ENCODE results near the gene APBA1. TPM values are rescaled to one million over a fixed set of nuclear protein-coding genes. Genes with fewer than 3 reads are reported as not detected.

Gene APBA1
- total and polyA plus RNA-seq, 2 of the 8 experiments (the other 6 are each of a cell fraction or from before 2014, with no cell fraction given) = 0.36 to 0.60 TPM

- Histone ChIP-seq H3K27ac (ENCODE audit: low read depth, low read length) (no peak overlapping the region), H2BK20ac (ENCODE audit: low read length) (no peak overlapping the region), H3K9ac (replicated peaks in 1 of 4; ENCODE audit: extremely low read depth in 1 of 4, low read depth in 3 of 4, low read length in 3 of 4) (no peak overlapping the region), H3K56ac (replicated peaks; ENCODE audit: insufficient read length, low read depth, low read length) (no peak overlapping the region), H2AK5ac (ENCODE audit: low read depth, low read length) (no peak overlapping the region), H4K91ac (replicated peaks; ENCODE audit: insufficient read length, low read length) (no peak overlapping the region), H3K23ac (ENCODE audit: insufficient read length) (no peak overlapping the region), H3K9me3 (ENCODE audit: insufficient read depth in 2 of 2, low read depth in 1 of 2, low read length in 1 of 2) (no peaks in the 10 kb centered on the region), H3K79me1 (ENCODE audit: low read depth, low read length) (no peaks in the 10 kb centered on the region), H4K8ac (ENCODE audit: extremely low read depth, insufficient read depth, low read length) (no peak overlapping the region), H4K20me1 (replicated peaks in 1 of 2; ENCODE audit: control insufficient read depth in 1 of 2, insufficient read depth in 2 of 2, low read length in 2 of 2) (no peaks in the 10 kb centered on the region), H3K4me3 (ENCODE audit: extremely low read depth in 1 of 4, insufficient read depth in 2 of 4, low read depth in 3 of 4, low read length in 4 of 4) (no peak overlapping the region), H3K27me3 (replicated peaks in 1 of 4; ENCODE audit: control insufficient read depth in 3 of 4, extremely low read depth in 1 of 4, insufficient read depth in 3 of 4, low read length in 3 of 4) (no peaks in the 10 kb centered on the region), H3K79me2 (ENCODE audit: control insufficient read depth in 1 of 2, insufficient read depth in 2 of 2, low read length in 2 of 2) (no peaks in the 10 kb centered on the region), H4K5ac (ENCODE audit: insufficient read length, low read depth, low read length) (no peak overlapping the region), H3K4ac (replicated peaks; ENCODE audit: insufficient read length, low read depth, low read length) (no peak overlapping the region), H3K4me1 (replicated peaks in 1 of 4; ENCODE audit: control insufficient read depth in 3 of 4, insufficient read depth in 4 of 4, low read length in 3 of 4) (peaks cover 0 to 9% (median 2%) of the 10 kb centered on the region in 4 experiments; a peak in 2 of 7 replicates), H2AFZ (ENCODE audit: low read length) (peak overlapping the region; percentile 88; the same call in 1 of the 2 replicates), H3K14ac (ENCODE audit: insufficient read length) (no peak overlapping the region), H3K18ac (ENCODE audit: extremely low read depth, low read length) (no peak overlapping the region), H2BK15ac (ENCODE audit: low read length) (no peak overlapping the region), H3K4me2 (ENCODE audit: insufficient read depth in 1 of 2, low read depth in 2 of 2, low read length in 2 of 2) (peak overlapping the region in 1 of 2 experiments; percentile 45; a peak in 2 of 4 replicates), H3K23me2 (ENCODE audit: low read depth, low read length) (no peaks in the 10 kb centered on the region), H2BK5ac (ENCODE audit: low read depth, low read length) (no peak overlapping the region), H3K36me3 (ENCODE audit: control insufficient read depth in 2 of 4, insufficient read depth in 4 of 4, low read length in 3 of 4) (no peaks in the 10 kb centered on the region), H2BK120ac (replicated peaks; ENCODE audit: low read depth, low read length) (no peak overlapping the region), H2BK12ac (ENCODE audit: low read depth, low read length) (no peak overlapping the region)
- POLR2A ChIA-PET (ENCODE audit: partially characterized antibody) = interaction anchor here (0.9 kb wide), 1 partner anchor 66 kb away, joined by 3 read pairs; no protein-coding TSS in a partner anchor
- CTCF ChIA-PET (ENCODE audit: partially characterized antibody) = interaction anchor here (0.7 to 6.9 kb wide), 2 partner anchors 27 to 119 kb away, joined by 4 to 246 read pairs; no protein-coding TSS in a partner anchor
- 36% methylated on average over 6 of the region's 7 CpGs; no CpG with 5 or more reads in 1 of the 2 experiments for WGBS, 2 experiments (ENCODE audit: extremely low coverage in 1 of 2, insufficient coverage in 1 of 2, insufficient read length in 1 of 2, insufficient replicate concordance in 2 of 2, low coverage in 1 of 2, low lambda C conversion rate in 2 of 2, missing lambda C conversion rate in 1 of 2)
- DNase-seq (ENCODE audit: low read depth in 1 of 2, low spot score in 2 of 2) (peak in 1 of 2 experiments; percentile 56), FAIRE-seq (peak; percentile 60)
- 0 out of 4 replicates have a peak, but pooled peaks of 1 of the 2 experiments have one; percentile 16 for TF ChIP-seq RAD21 (IDR thresholded peaks at IDR 0.05 in 1 of 2, conservative IDR thresholded peaks at IDR 0.05 in 1 of 2; ENCODE audit: low read depth in 2 of 2, low read length in 2 of 2)
- no peak for TF ChIP-seq CHD2 (IDR thresholded peaks at IDR 0.05; ENCODE audit: low read length)
- 0 out of 2 replicates have a peak, but pooled peaks have one; percentile 21 for TF ChIP-seq TCF12 (IDR thresholded peaks at IDR 0.05; ENCODE audit: low read depth, low read length)
- TF ChIP-seq SIRT6 (IDR thresholded peaks at IDR 0.05; ENCODE audit: low read length) = no peak
- no peak for TF ChIP-seq RNF2 (IDR thresholded peaks at IDR 0.05; ENCODE audit: borderline replicate concordance, low read depth, low read length, missing control alignments, poor library complexity, severe bottlenecking)
- TF ChIP-seq ASH2L (IDR thresholded peaks at IDR 0.05; ENCODE audit: low read length) = peak; percentile 23
- TF ChIP-seq MAFK (IDR thresholded peaks at IDR 0.05; ENCODE audit: low read depth, low read length) = no peak
- TF ChIP-seq FOSL1 (IDR thresholded peaks at IDR 0.05; ENCODE audit: insufficient read depth, low read depth, low read length) = no peak
- TF ChIP-seq TEAD4 (IDR thresholded peaks at IDR 0.05; ENCODE audit: low read depth, low read length) = no peak
- no peak for TF ChIP-seq SUZ12 (IDR thresholded peaks at IDR 0.05; ENCODE audit: low read length)
- TF ChIP-seq HDAC6 (IDR thresholded peaks at IDR 0.05; ENCODE audit: low read depth, low read length) = no peak
- TF ChIP-seq JUN (IDR thresholded peaks at IDR 0.05; ENCODE audit: low read depth, low read length) = no peak
Measured at GRCh38 chr9:69542942-69543704, 129.0 kb downstream of the APBA1 start.

All from H1 (cell line).